HepG2 (cell line): ENCODE measurements around the gene MAP3K9.

Source experiments
- EP300 ChIP-seq, 3 experiments: sonication (generic) in 1 of 3; formaldehyde crosslinking in 1 of 3; IDR thresholded peaks; 2 replicates each; pipeline versions ENCODE4 v1.5.1 to v1.6.1; 2011 to 2020; ENCODE audit warnings: low read depth in 2 of 3, low read length in 2 of 3, borderline replicate concordance in 1 of 3, improper control_type of control experiment in 1 of 3, mild to moderate bottlenecking in 1 of 3, missing genetic modification reagents in 1 of 3, moderate library complexity in 1 of 3
- SMC3 ChIP-seq: IDR thresholded peaks from 2 replicates; pipeline ENCODE4 v1.6.1; 2011; ENCODE audit warnings: low read length, improper control_type of control experiment
- SOX6 ChIP-seq, 2 experiments: fragments of 450-650 bp in 1 of 2; sonication (generic) in 1 of 2; formaldehyde crosslinking in 1 of 2; IDR thresholded peaks; 2 replicates each; pipeline versions ENCODE4 v1.4.0 to v1.6.1; 2017 to 2020; ENCODE audit warnings: antibody characterized with exemption in 1 of 2, mild to moderate bottlenecking in 1 of 2, missing genetic modification reagents in 1 of 2
- STAT6 ChIP-seq: sonication (generic); formaldehyde crosslinking; IDR thresholded peaks from 2 replicates; pipeline ENCODE4 v1.4.0; 2020; ENCODE audit warnings: missing genetic modification reagents, mild to moderate bottlenecking, borderline replicate concordance

GRCh38 chr14:70780396-70781075 lies 28.8 kb downstream of the MAP3K9 start:
- no peak for TF ChIP-seq EP300 (IDR thresholded peaks at IDR 0.05; ENCODE audit: low read depth in 2 of 2, low read length in 2 of 2)
- no peak for TF ChIP-seq EP300 (CRISPR knock-in tag; IDR thresholded peaks at IDR 0.05; ENCODE audit: borderline replicate concordance)
- TF ChIP-seq SOX6 (IDR thresholded peaks at IDR 0.05) = no peak
- no peak for TF ChIP-seq SOX6 (CRISPR knock-in tag; IDR thresholded peaks at IDR 0.05)
- no peak for TF ChIP-seq STAT6 (CRISPR knock-in tag)
- no peak for TF ChIP-seq SMC3
